HG02852 (cell line): Measurements from ENCODE around the gene TAF1C.
"Not testable (repeated sequence)": the region's sequence is repeated elsewhere in the genome, so short reads cannot be mapped to it uniquely, and the experiment has no call there.

Experiments
- ATAC-seq: cut with Tn5 transposase; IDR thresholded peaks from one replicate; pipeline ENCODE4 v1.9.1; 2021; ENCODE audit warnings: mild to moderate bottlenecking, moderate library complexity; ENCODE audit not compliant: unreplicated experiment

Gene TAF1C

DNA sequence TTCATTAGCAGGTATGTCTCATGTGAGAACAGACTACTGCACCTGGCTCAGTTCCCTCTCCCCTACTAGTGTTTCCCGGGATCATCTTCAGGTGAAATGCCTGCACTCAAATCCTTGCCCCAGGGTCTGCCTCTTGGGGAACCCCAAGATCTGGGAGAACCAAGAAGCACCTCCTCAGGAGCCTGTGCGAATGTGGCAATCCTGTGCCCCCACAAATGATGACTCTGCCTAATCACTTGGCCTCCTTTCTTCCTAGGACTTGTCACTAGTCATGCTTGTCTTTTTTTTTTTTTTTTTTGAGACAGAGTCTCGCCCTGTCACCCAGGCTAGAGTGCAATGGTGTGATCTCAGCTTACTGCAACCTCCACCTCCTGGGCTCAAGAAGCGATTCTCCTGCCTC, 25.8 kb upstream of the TAF1C start:
- no peak for ATAC-seq

- no peak for ATAC-seq
Measured at GRCh38 chr16:84212154-84212553, 25.3 kb upstream of the TAF1C start.

- no peak for ATAC-seq
Measured at GRCh38 chr16:84209989-84210388, 23.1 kb upstream of the TAF1C start.

DNA sequence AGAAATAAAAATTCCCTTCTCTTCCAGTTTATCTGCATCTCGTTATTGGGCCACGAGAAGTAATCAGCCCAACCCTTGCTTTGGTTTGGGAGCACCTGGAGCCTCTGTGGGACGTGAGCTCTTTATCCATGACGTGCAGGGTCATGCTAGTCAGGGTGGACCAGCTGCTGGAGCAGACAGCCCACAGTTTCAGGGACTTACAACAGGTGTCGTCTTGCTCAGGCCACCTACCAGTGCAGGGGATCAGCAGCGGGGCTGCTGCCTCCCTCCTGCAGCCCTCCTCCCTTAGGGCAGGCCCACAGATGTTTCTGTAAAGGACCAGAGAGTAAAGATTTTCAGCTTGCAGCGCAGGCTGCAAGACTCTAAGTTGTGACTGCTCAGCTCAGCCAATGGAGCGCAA, 21.0 kb upstream of the TAF1C start:
- no peak for ATAC-seq

GRCh38 chr16:84207251-84207650, 20.4 kb upstream of the TAF1C start:
- ATAC-seq, result no peak

DNA sequence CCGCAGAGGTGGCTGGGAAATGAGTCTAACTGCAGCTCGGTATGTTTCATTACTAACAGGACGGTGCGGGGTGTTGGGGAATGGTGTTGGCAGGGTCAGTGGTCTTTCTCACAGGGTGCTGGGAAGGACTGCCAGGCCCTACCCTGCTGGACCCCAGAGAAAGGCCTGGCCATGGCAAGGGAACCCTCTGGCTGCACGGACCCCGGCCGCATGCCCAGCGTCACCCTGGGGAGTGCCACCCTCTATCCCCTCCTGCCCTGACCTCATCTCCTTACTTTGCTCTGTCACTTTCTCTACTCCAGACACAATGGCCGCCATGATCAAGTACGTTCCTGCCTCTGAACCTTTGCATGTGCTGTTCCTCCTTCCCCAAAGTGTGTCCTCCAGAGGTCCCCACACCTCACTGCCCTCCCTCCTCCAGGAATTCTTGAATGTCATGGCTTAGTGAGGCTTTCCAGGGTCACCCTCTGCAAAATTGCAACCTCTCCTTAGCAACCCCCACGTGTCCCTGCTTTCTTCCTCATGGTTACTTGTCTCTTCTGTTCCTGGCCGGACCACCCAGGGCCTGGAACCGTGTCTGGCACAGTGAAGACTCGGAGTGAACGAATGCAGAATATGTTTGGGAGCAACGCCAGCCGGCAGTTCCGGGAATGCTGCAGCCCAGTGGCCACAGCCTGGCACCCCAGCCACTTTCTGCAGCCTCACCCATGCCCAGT, 19.3 kb upstream of the TAF1C start:
- ATAC-seq, result no peak

DNA sequence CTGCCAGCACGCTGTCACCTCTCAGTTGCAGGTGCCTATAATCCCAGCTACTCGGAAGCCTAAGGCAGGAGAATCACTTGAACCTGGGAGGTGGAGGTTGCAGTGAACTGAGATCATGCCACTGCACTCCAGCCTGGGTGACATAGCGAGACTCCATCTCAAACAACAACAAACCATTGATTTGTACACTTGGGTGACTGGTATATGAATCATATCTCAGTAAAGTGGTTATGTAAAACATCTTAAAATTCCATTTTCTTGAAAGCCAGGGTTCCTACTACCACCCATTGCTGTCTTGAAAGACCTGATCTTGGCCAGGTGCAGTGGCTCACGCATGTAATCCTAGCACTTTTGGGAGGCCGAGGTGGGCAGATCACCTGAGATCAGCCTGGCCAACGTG, 18.3 kb upstream of the TAF1C start:
- not testable (repeated sequence) for ATAC-seq

- ATAC-seq, result not testable (repeated sequence)
Measured at GRCh38 chr16:84204551-84204950, 17.7 kb upstream of the TAF1C start.

- ATAC-seq, result no peak
Measured at GRCh38 chr16:84199861-84200260, 13.0 kb upstream of the TAF1C start.

GRCh38 chr16:84199097-84199496, 12.2 kb upstream of the TAF1C start:
- ATAC-seq, result no peak

- no peak for ATAC-seq
Measured at GRCh38 chr16:84198401-84198800, 11.5 kb upstream of the TAF1C start.

GRCh38 chr16:84197466-84198128, 10.7 kb upstream of the TAF1C start:
- ATAC-seq, result no peak

DNA sequence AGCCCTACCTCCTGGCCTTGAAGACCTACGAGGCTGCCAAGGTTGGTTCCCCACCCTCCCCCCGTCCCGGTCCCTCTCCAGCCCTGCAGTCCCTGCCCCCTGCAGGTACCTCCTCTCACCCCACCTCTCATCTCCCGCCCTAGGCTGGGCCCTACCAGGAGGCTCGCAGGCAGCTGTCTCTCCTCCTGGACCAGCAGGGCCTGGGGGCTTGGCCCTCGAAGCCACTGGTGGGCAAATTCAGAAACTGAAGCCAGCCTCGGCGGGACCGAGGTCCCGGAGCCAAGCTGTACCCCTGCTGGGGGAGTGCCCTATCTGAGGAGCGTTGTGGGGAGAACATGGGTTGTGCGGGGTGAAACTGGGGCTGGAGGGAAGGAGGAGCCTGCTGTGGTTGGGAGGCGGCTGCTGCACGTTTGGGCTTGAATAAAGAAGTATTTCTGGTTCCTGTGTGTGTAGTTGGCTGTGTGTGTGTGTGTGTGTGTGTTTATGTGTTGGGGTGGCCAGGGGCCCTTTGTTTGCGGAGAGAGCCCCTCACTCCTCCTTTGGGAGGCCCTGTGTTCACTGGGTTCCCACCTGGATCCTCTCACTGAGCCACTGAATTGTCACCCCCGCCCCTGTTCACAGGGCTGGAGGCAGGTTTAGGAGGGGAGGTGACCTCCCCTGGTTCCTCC, 10.0 kb upstream of the TAF1C start:
- no peak for ATAC-seq

DNA sequence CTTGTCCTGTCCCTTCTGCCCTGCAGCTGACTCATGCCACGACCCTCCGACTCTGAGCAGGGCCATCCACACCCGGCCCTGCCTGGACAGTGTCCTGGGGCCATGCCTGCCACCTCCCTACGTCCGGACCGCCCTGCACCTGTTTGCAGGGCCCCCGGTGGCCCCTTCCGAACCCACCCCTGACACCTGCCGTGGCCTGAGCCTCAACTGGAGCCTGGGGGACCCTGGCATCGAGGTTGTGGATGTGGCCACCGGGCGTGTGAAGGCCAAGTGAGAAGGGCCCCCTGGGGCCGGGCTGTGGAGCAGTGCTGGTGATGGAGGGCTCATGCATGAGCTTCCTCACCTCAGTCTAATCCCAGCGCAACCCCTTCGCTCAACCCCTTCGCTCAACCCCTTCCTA, 9.2 kb upstream of the TAF1C start:
- ATAC-seq, result no peak

GRCh38 chr16:84195201-84196093, 8.6 kb upstream of the TAF1C start:
- ATAC-seq, result no peak

GRCh38 chr16:84194470-84195200, 7.8 kb upstream of the TAF1C start:
- ATAC-seq, result no peak

- ATAC-seq, result no peak
Measured at GRCh38 chr16:84194018-84194417, 7.2 kb upstream of the TAF1C start.

DNA sequence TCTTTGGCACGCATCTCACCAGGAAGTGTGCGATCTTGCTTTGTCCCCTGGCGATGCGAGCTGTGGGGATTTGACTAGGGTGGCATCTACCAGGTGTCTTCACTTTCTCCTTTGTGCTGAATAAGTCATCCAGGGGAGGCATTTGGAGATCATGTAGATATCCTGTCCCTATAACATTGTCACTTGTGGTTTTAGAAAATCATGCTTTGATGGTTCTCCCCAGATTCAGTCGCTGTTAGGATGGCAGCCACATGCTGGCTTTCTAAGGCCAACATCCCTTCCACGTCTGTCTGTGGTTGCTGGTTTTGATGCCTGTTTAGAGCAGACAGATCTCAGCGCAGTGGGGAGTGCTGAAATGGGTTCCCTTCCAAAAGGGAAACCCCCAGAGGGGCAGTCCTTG, 6.6 kb upstream of the TAF1C start:
- no peak for ATAC-seq

DNA sequence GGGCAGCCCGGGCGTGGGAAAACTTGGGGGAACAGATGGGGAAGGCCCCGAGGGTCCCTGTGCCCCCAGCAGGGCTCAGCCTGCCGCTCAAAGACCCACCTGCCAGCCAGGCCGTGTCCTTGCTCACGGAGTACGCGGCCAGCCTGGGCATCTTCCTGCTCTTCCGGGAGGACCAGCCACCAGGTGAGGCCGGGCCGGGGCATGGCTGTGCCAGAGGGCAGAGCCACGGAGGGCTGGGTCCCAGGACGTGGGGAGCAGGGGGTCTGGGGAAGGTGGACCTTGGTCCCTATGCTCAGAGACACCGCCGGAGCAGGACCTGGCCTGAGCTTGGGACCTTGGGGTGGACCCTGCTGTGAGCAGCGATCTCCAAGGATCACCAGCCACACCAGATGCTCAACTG, 4.6 kb upstream of the TAF1C start:
- no peak for ATAC-seq

- no peak for ATAC-seq
Measured at GRCh38 chr16:84190731-84191388, 4.0 kb upstream of the TAF1C start, which contains the start of gene ADAD2. TSS of gene ADAD2 (plus strand) at chr16:84191157. CDS start at chr16:84191231, 74 bp downstream.
